H9 (cell line): ENCODE data around the gene RRP1B. TPM values are rescaled to one million over a fixed set of nuclear protein-coding genes. Genes with fewer than 3 reads are reported as not detected.

Source experiments
- DNase-seq: peaks from one replicate; pipeline ENCODE4 v3.0.0-alpha.2; 2017
- H2AFZ ChIP-seq: one replicate; pipeline ENCODE4 v1.6.1; 2013; ENCODE audit warnings: mild to moderate bottlenecking, low read length, control low read depth, moderate library complexity
- H2AK5ac ChIP-seq: 2 replicates; pipeline ENCODE4 v1.6.1; 2013; ENCODE audit warnings: low read length, control low read depth, mixed read lengths; ENCODE audit not compliant: insufficient read length
- H2BK120ac ChIP-seq: one replicate; pipeline ENCODE4 v1.6.1; 2013; ENCODE audit warnings: low read depth, mild to moderate bottlenecking, low read length, control low read depth, inconsistent platforms; ENCODE audit not compliant: poor library complexity, severe bottlenecking
- H2BK12ac ChIP-seq: 2 replicates; pipeline ENCODE4 v1.6.1; 2013; ENCODE audit warnings: low read length, control low read depth, mixed read lengths, low read depth; ENCODE audit not compliant: insufficient read length
- H2BK15ac ChIP-seq: 2 replicates; pipeline ENCODE4 v1.6.1; 2013; ENCODE audit warnings: low read depth, low read length, control low read depth
- H2BK20ac ChIP-seq: one replicate; pipeline ENCODE4 v1.6.1; 2013; ENCODE audit warnings: low read depth, mild to moderate bottlenecking, low read length, control low read depth, inconsistent platforms; ENCODE audit not compliant: poor library complexity, severe bottlenecking
- H2BK5ac ChIP-seq: 2 replicates; pipeline ENCODE4 v1.6.1; 2013; ENCODE audit warnings: low read length, control low read depth, mixed read lengths; ENCODE audit not compliant: insufficient read length
- H3K14ac ChIP-seq: 2 replicates; pipeline ENCODE4 v1.6.1; 2013; ENCODE audit warnings: low read length, control low read depth; ENCODE audit not compliant: insufficient read depth
- H3K18ac ChIP-seq: 2 replicates; pipeline ENCODE4 v1.6.1; 2013; ENCODE audit warnings: low read depth, mild to moderate bottlenecking, mixed read lengths, low read length, control low read depth; ENCODE audit not compliant: insufficient read length
- H3K23ac ChIP-seq: 2 replicates; pipeline ENCODE4 v1.6.1; 2013; ENCODE audit warnings: low read length, control low read depth, mixed read lengths, low read depth; ENCODE audit not compliant: insufficient read length
- H3K23me2 ChIP-seq: 2 replicates; pipeline ENCODE4 v1.6.1; 2013; ENCODE audit warnings: low read depth, mild to moderate bottlenecking, mixed read lengths, low read length, control low read depth; ENCODE audit not compliant: insufficient read length, poor library complexity, severe bottlenecking
- H3K27ac ChIP-seq: 2 replicates; pipeline ENCODE4 v1.5.1; 2013; ENCODE audit warnings: low read length, control low read depth, mixed read lengths, low read depth; ENCODE audit not compliant: insufficient read length
- H3K27me3 ChIP-seq: 2 replicates; pipeline ENCODE4 v1.6.1; 2013; ENCODE audit warnings: low read length, control low read depth, inconsistent platforms; ENCODE audit not compliant: insufficient read depth
- H3K4ac ChIP-seq: 2 replicates; pipeline ENCODE4 v1.6.1; 2013; ENCODE audit warnings: low read depth, mild to moderate bottlenecking, control low read depth, inconsistent platforms, low read length, moderate library complexity
- H3K4me1 ChIP-seq: 2 replicates; pipeline ENCODE4 v1.6.1; 2013; ENCODE audit warnings: low read length, control low read depth, inconsistent platforms; ENCODE audit not compliant: insufficient read depth
- H3K4me2 ChIP-seq: 2 replicates; pipeline ENCODE4 v1.6.1; 2013; ENCODE audit warnings: low read length, control low read depth, mixed read lengths; ENCODE audit not compliant: insufficient read length, insufficient read depth
- H3K56ac ChIP-seq: 2 replicates; pipeline ENCODE4 v1.6.1; 2013; ENCODE audit warnings: low read depth, mild to moderate bottlenecking, mixed read lengths, low read length, control low read depth; ENCODE audit not compliant: insufficient read length
- H3K79me1 ChIP-seq: 2 replicates; pipeline ENCODE4 v1.6.1; 2013; ENCODE audit warnings: low read depth, mild to moderate bottlenecking, moderate library complexity, low read length, control low read depth, inconsistent platforms; ENCODE audit not compliant: insufficient read depth, poor library complexity, severe bottlenecking
- H3K79me2 ChIP-seq: 2 replicates; pipeline ENCODE4 v1.6.1; 2013; ENCODE audit warnings: low read length, control low read depth, inconsistent platforms; ENCODE audit not compliant: insufficient read depth
- H3K9ac ChIP-seq: 2 replicates; pipeline ENCODE4 v1.6.1; 2013; ENCODE audit warnings: low read length, control low read depth, mixed read lengths; ENCODE audit not compliant: insufficient read length; ENCODE audit errors: extremely low read depth
- H3K9me3 ChIP-seq: one replicate; pipeline ENCODE4 v1.6.1; 2013; ENCODE audit warnings: low read depth, low read length, inconsistent platforms; ENCODE audit not compliant: control insufficient read depth
- H3T11ph ChIP-seq: one replicate; pipeline ENCODE4 v1.6.1; 2013; ENCODE audit warnings: mild to moderate bottlenecking, low read length, control low read depth, inconsistent platforms
- H4K20me1 ChIP-seq: one replicate; pipeline ENCODE4 v1.6.1; 2013; ENCODE audit not compliant: control insufficient read depth, insufficient read length, insufficient read depth
- H4K5ac ChIP-seq: 2 replicates; pipeline ENCODE4 v1.6.1; 2013; ENCODE audit warnings: low read depth, mild to moderate bottlenecking, mixed read lengths, low read length, control low read depth; ENCODE audit not compliant: insufficient read length
- H4K8ac ChIP-seq: replicated peaks from 2 replicates; pipeline ENCODE4 v1.6.1; 2013; ENCODE audit warnings: low read length, control low read depth, mixed read lengths, low read depth; ENCODE audit not compliant: insufficient read length
- H4K91ac ChIP-seq: 2 replicates; pipeline ENCODE4 v1.6.1; 2013; ENCODE audit warnings: low read depth, mild to moderate bottlenecking, moderate library complexity, mixed read lengths, low read length, control low read depth; ENCODE audit not compliant: insufficient read length
- H3K27ac Mint-ChIP-seq, 3 experiments: 2 replicates in 2 of 3; 3 replicates in 1 of 3; pipeline ENCODE4 v1.8.0; 2020 to 2021; ENCODE audit warnings: mixed read lengths in 3 of 3, mild to moderate bottlenecking in 1 of 3, moderate library complexity in 1 of 3
- H3K27me3 Mint-ChIP-seq: 2 replicates; pipeline ENCODE4 v1.8.0; 2021; ENCODE audit warnings: low read depth, mild to moderate bottlenecking, moderate library complexity, mixed read lengths
- H3K36me3 Mint-ChIP-seq, 3 experiments: 2 replicates in 2 of 3; 3 replicates in 1 of 3; pipeline ENCODE4 v1.8.0; 2020 to 2021; ENCODE audit warnings: low read depth in 3 of 3, mixed read lengths in 3 of 3; ENCODE audit not compliant: insufficient read depth in 1 of 3
- H3K4me1 Mint-ChIP-seq, 2 experiments: 2 replicates each; pipeline ENCODE4 v1.8.0; 2020; ENCODE audit warnings: mixed read lengths in 2 of 2
- H3K4me3 Mint-ChIP-seq, 2 experiments: 2 replicates in 1 of 2; 3 replicates in 1 of 2; pipeline ENCODE4 v1.8.0; 2020 to 2021; ENCODE audit warnings: mild to moderate bottlenecking in 2 of 2, mixed read lengths in 2 of 2, moderate library complexity in 1 of 2
- H3K9me3 Mint-ChIP-seq, 2 experiments: 2 replicates in 1 of 2; 3 replicates in 1 of 2; pipeline ENCODE4 v1.8.0; 2020; ENCODE audit warnings: mild to moderate bottlenecking in 2 of 2, mixed read lengths in 2 of 2, moderate library complexity in 1 of 2
- WGBS: extraction: QIAGEN DNeasy Blood & Tissue Kit; methylation state at CpG from one replicate; pipeline ENCODE4 v1.1.7; 2013; ENCODE audit warnings: missing lambda C conversion rate, low lambda C conversion rate, mixed read lengths; ENCODE audit not compliant: insufficient read length; ENCODE audit errors: extremely low coverage; 5-methylcytosine and 5-hydroxymethylcytosine counted together
- total RNA-seq: library from RNA; stranded (reverse); gene quantifications from 2 replicates; pipeline ENCODE4 v1.2.1, GENCODE V29; 2021
- TF ChIP-seq, protein P1 (sequence below): fragments of 200-600 bp; sonication (generic); conservative IDR thresholded peaks from 3 replicates; pipeline ENCODE4 v1.8.0; 2021; ENCODE audit warnings: antibody characterized with exemption, mild to moderate bottlenecking

RRP1B gene
- total RNA-seq, 1 experiment from 2014 or later: 96.6 TPM

DNA sequence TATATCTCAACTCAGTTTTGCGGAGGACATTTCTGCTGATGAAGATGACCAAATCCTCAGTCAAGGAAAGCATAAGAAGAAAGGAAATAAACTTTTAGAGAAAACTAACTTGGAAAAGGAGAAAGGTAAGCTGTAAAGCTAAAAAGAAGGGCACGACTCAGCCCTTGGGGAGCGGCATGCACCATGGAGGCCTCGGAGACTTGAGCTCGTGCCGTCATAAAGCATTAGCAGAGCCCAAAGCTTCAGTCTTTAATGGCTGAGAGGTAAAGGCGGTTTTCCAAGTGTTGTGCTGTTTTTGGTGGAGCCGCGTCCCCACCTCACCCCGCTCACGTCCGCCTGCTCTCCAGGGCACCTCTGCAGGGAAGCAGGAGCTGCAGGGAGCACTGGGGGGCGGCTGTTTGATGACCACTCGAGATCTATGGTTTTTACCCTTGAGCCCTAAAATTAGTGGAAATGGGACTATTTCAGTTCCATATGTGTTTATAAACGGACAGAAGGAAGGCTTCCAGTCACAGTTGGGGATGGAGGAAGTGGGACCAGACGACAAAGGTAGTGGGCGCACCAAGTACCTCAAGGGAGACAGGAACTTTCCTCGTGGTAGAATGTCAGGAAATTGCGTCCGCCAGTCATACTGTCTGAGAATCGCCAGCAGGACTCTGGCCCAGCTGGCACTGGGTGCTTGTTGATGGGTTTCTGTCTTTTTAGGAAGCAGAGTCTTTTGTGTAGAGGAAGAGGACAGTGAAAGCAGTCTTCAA, 27.6 kb downstream of the RRP1B start:
- H3K79me2 ChIP-seq: no peaks in the 10 kb centered on the region
- no peak overlapping the region for H2BK15ac ChIP-seq
- no peak overlapping the region for H2BK12ac ChIP-seq
- H3K4me1 ChIP-seq: no peaks in the 10 kb centered on the region
- no peak overlapping the region for H3K56ac ChIP-seq
- H3K23me2 ChIP-seq: no peaks in the 10 kb centered on the region
- Mint-ChIP-seq H3K4me3 (no peak overlapping the region; a peak in 1 of 5 replicates), H3K27me3 (no peaks in the 10 kb centered on the region), H3K36me3 (peaks cover 50 to 94% (median 87%) of the 10 kb centered on the region in 3 experiments; a peak in 6 of 7 replicates), H3K4me1 (no peaks in the 10 kb centered on the region), H3K9me3 (no peaks in the 10 kb centered on the region), H3K27ac (peak overlapping the region in 2 of 3 experiments; percentile 44 to 49; a peak in 1 of 7 replicates)
- H3K9me3 ChIP-seq: no peaks in the 10 kb centered on the region
- no peak for DNase-seq
- H3K27ac ChIP-seq: no peak overlapping the region
- H3T11ph ChIP-seq: no peak overlapping the region
- no peaks in the 10 kb centered on the region for H3K27me3 ChIP-seq
- no peak overlapping the region for H2AK5ac ChIP-seq
- H4K91ac ChIP-seq: no peak overlapping the region
- H3K79me1 ChIP-seq: no peaks in the 10 kb centered on the region
- no peak overlapping the region for H3K4ac ChIP-seq
- H2BK120ac ChIP-seq: no peak overlapping the region
- WGBS: no CpG with 5 or more reads among the region's 21 CpGs
- H3K18ac ChIP-seq: no peak overlapping the region
- H4K8ac ChIP-seq: no peak overlapping the region
- no peak overlapping the region for H3K14ac ChIP-seq
- H2BK20ac ChIP-seq: no peak overlapping the region
- H3K9ac ChIP-seq: no peak overlapping the region
- H3K4me2 ChIP-seq: no peak overlapping the region
- no peak overlapping the region for H3K23ac ChIP-seq
- H2AFZ ChIP-seq: no peak overlapping the region
- H2BK5ac ChIP-seq: no peak overlapping the region
- no peak overlapping the region for H4K5ac ChIP-seq
- no peaks in the 10 kb centered on the region for H4K20me1 ChIP-seq
- TF ChIP-seq, protein P1, sequence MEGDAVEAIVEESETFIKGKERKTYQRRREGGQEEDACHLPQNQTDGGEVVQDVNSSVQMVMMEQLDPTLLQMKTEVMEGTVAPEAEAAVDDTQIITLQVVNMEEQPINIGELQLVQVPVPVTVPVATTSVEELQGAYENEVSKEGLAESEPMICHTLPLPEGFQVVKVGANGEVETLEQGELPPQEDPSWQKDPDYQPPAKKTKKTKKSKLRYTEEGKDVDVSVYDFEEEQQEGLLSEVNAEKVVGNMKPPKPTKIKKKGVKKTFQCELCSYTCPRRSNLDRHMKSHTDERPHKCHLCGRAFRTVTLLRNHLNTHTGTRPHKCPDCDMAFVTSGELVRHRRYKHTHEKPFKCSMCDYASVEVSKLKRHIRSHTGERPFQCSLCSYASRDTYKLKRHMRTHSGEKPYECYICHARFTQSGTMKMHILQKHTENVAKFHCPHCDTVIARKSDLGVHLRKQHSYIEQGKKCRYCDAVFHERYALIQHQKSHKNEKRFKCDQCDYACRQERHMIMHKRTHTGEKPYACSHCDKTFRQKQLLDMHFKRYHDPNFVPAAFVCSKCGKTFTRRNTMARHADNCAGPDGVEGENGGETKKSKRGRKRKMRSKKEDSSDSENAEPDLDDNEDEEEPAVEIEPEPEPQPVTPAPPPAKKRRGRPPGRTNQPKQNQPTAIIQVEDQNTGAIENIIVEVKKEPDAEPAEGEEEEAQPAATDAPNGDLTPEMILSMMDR: no peak
